Vagina (tissue), 2 donors: ENCODE results near the gene SCFD2. TPM values are rescaled to one million over a fixed set of nuclear protein-coding genes. Genes with fewer than 3 reads are reported as not detected.
"Not testable (repeated sequence)": the region's sequence is repeated elsewhere in the genome, so short reads cannot be mapped to it uniquely, and the experiment has no call there.

Experiments
- DNase-seq, 2 donors: peaks; one replicate each; pipeline ENCODE4 v3.0.0-alpha.2; 2017; ENCODE audit errors: extremely low spot score in 2 of 2
- H3K27ac ChIP-seq: fragments of 200-600 bp; sonication (generic); one replicate; pipeline ENCODE4 v1.5.1; 2019
- H3K27me3 ChIP-seq: fragments of 200-600 bp; sonication (generic); one replicate; pipeline ENCODE4 v1.5.1; 2019
- H3K36me3 ChIP-seq, 2 donors: fragments of 200-600 bp; sonication (generic); one replicate each; pipeline ENCODE4 v1.5.1; 2017 to 2019
- H3K4me1 ChIP-seq: fragments of 200-600 bp; sonication (generic); one replicate; pipeline ENCODE4 v1.5.1; 2019
- H3K4me3 ChIP-seq, 2 donors: fragments of 200-600 bp; sonication (generic); 1 replicate in 1 of 2; 2 replicates in 1 of 2; pipeline ENCODE4 v1.5.1; 2016 to 2019
- H3K9me3 ChIP-seq: fragments of 200-600 bp; sonication (generic); one replicate; pipeline ENCODE4 v1.5.1; 2019
- CTCF ChIP-seq, 3 experiments: fragments of 450-650 bp in 2 of 3; fragments of 200-600 bp in 1 of 3; sonication (generic) in 1 of 3; IDR thresholded peaks; one replicate each; pipeline ENCODE4 v1.5.1; 2017 to 2019; ENCODE audit warnings: antibody characterized with exemption in 3 of 3, mild to moderate bottlenecking in 2 of 3, moderate library complexity in 2 of 3
- POLR2A ChIP-seq, 2 donors: fragments of 450-650 bp; IDR thresholded peaks; one replicate each; pipeline ENCODE4 v1.6.1; 2017; ENCODE audit warnings: antibody characterized with exemption in 2 of 2, mild to moderate bottlenecking in 2 of 2, moderate library complexity in 2 of 2
- POLR2AphosphoS5 ChIP-seq, 2 donors: sonication (generic); formaldehyde crosslinking; IDR thresholded peaks; one replicate each; pipeline ENCODE4 v1.9.0; 2017; ENCODE audit warnings: antibody characterized with exemption in 2 of 2, mild to moderate bottlenecking in 2 of 2, low read depth in 1 of 2; ENCODE audit not compliant: insufficient read depth in 1 of 2
- intact Hi-C: fragments of 100-400 bp; cut with DNase I; formaldehyde crosslinking; loops from one replicate; pipeline ENCODE4 v1.15.1; 2023
- total RNA-seq: library from RNA; depleted of rRNA; stranded (reverse); fragments of >200 nt; gene quantifications from one replicate; pipeline ENCODE4 v1.2.3, GENCODE V29; 2016

SCFD2 gene
- total RNA-seq, 1 donor from 2014 or later, result 33.1 TPM

- Histone ChIP-seq H3K4me3 (no peak overlapping the region), H3K36me3 (no peaks in the 10 kb centered on the region), H3K4me1 (no peaks in the 10 kb centered on the region), H3K27me3 (no peaks in the 10 kb centered on the region), H3K27ac (no peak overlapping the region), H3K9me3 (no peaks in the 10 kb centered on the region)
- no peak for TF ChIP-seq POLR2A (IDR thresholded peaks at IDR 0.05)
- TF ChIP-seq CTCF (IDR thresholded peaks at IDR 0.05), result no peak
- TF ChIP-seq POLR2AphosphoS5 (IDR thresholded peaks at IDR 0.05; ENCODE audit: insufficient read depth in 1 of 2, low read depth in 1 of 2), result no peak
- no peak for DNase-seq
- intact Hi-C loops, result loop anchor here (10.0 kb wide), 1 partner anchor 52 kb away; no protein-coding TSS in a partner anchor
Measured at GRCh38 chr4:53233114-53233795, 132.6 kb downstream of the SCFD2 start.

- Histone ChIP-seq H3K9me3 (no peaks in the 10 kb centered on the region), H3K27ac (no peak overlapping the region), H3K27me3 (no peaks in the 10 kb centered on the region), H3K4me1 (no peaks in the 10 kb centered on the region), H3K36me3 (no peaks in the 10 kb centered on the region), H3K4me3 (no peak overlapping the region)
- no peak for TF ChIP-seq CTCF (IDR thresholded peaks at IDR 0.05)
- no peak for TF ChIP-seq POLR2AphosphoS5 (IDR thresholded peaks at IDR 0.05; ENCODE audit: insufficient read depth in 1 of 2, low read depth in 1 of 2)
- no peak for TF ChIP-seq POLR2A (IDR thresholded peaks at IDR 0.05)
- DNase-seq, result no peak
- intact Hi-C loops, result loop anchor here (10.0 kb wide), 1 partner anchor 52 kb away; no protein-coding TSS in a partner anchor
Measured at GRCh38 chr4:53232371-53232770, 133.5 kb downstream of the SCFD2 start.

- no peaks in the 10 kb centered on the region for H3K9me3 ChIP-seq
- no peak overlapping the region for H3K27ac ChIP-seq
- TF ChIP-seq CTCF (IDR thresholded peaks at IDR 0.05), result no peak
- TF ChIP-seq POLR2AphosphoS5 (IDR thresholded peaks at IDR 0.05; ENCODE audit: insufficient read depth in 1 of 2, low read depth in 1 of 2), result no peak
- no peak for TF ChIP-seq POLR2A (IDR thresholded peaks at IDR 0.05)
- no peaks in the 10 kb centered on the region for H3K27me3 ChIP-seq
- DNase-seq, result no peak
- no peaks in the 10 kb centered on the region for H3K4me1 ChIP-seq
- no peaks in the 10 kb centered on the region for H3K36me3 ChIP-seq
- no peak overlapping the region for H3K4me3 ChIP-seq
- intact Hi-C loops, result no loop called here
Measured at GRCh38 chr4:53228036-53228435, 137.8 kb downstream of the SCFD2 start.

GRCh38 chr4:53227451-53227850, 138.4 kb downstream of the SCFD2 start:
- Histone ChIP-seq H3K4me1 (no peaks in the 10 kb centered on the region), H3K36me3 (no peaks in the 10 kb centered on the region), H3K27ac (no peak overlapping the region), H3K9me3 (no peaks in the 10 kb centered on the region), H3K27me3 (no peaks in the 10 kb centered on the region), H3K4me3 (no peak overlapping the region)
- TF ChIP-seq CTCF (IDR thresholded peaks at IDR 0.05) (no peak), POLR2A (IDR thresholded peaks at IDR 0.05) (no peak), POLR2AphosphoS5 (IDR thresholded peaks at IDR 0.05; ENCODE audit: insufficient read depth in 1 of 2, low read depth in 1 of 2) (no peak)
- no peak for DNase-seq
- intact Hi-C loops, result no loop called here

- intact Hi-C loops, result no loop called here
- no peaks in the 10 kb centered on the region for H3K27me3 ChIP-seq
- H3K4me1 ChIP-seq, result no peaks in the 10 kb centered on the region
- no peak for DNase-seq
- no peak overlapping the region for H3K27ac ChIP-seq
- H3K9me3 ChIP-seq, result no peaks in the 10 kb centered on the region
- H3K36me3 ChIP-seq, result no peaks in the 10 kb centered on the region
- no peak for TF ChIP-seq POLR2AphosphoS5 (IDR thresholded peaks at IDR 0.05; ENCODE audit: insufficient read depth in 1 of 2, low read depth in 1 of 2)
- no peak for TF ChIP-seq CTCF (IDR thresholded peaks at IDR 0.05)
- TF ChIP-seq POLR2A (IDR thresholded peaks at IDR 0.05), result no peak
- no peak overlapping the region for H3K4me3 ChIP-seq
Measured at GRCh38 chr4:53221832-53222480, 143.9 kb downstream of the SCFD2 start.

GRCh38 chr4:53219148-53219547, 146.7 kb downstream of the SCFD2 start:
- H3K9me3 ChIP-seq, DNase-seq, H3K36me3 ChIP-seq, H3K4me1 ChIP-seq, H3K27ac ChIP-seq, intact Hi-C loops, H3K27me3 ChIP-seq, H3K4me3 ChIP-seq: not testable (repeated sequence)
